Endothelial cell (in vitro differentiated cells): ENCODE results near the gene TYW1. TPM values are rescaled to one million over a fixed set of nuclear protein-coding genes. Genes with fewer than 3 reads are reported as not detected.
"Not testable (repeated sequence)": the region's sequence is repeated elsewhere in the genome, so short reads cannot be mapped to it uniquely, and the experiment has no call there.

Source experiments
- DNase-seq: peaks from one replicate; pipeline ENCODE4 v3.0.0; 2021; ENCODE audit warnings: low spot score
- H3K27ac Mint-ChIP-seq: one replicate; pipeline ENCODE4 v1.8.0; 2021; ENCODE audit warnings: mixed read lengths, inconsistent platforms; ENCODE audit not compliant: unreplicated experiment
- H3K27me3 Mint-ChIP-seq: one replicate; pipeline ENCODE4 v1.8.0; 2021; ENCODE audit warnings: mild to moderate bottlenecking, moderate library complexity, mixed read lengths, inconsistent platforms; ENCODE audit not compliant: unreplicated experiment
- H3K36me3 Mint-ChIP-seq: one replicate; pipeline ENCODE4 v1.8.0; 2021; ENCODE audit warnings: mild to moderate bottlenecking, low read depth, mixed read lengths, inconsistent platforms; ENCODE audit not compliant: unreplicated experiment
- H3K4me1 Mint-ChIP-seq: one replicate; pipeline ENCODE4 v1.8.0; 2021; ENCODE audit warnings: mild to moderate bottlenecking, mixed read lengths, inconsistent platforms; ENCODE audit not compliant: unreplicated experiment
- H3K4me3 Mint-ChIP-seq: one replicate; pipeline ENCODE4 v1.8.0; 2021; ENCODE audit warnings: mild to moderate bottlenecking, mixed read lengths, inconsistent platforms; ENCODE audit not compliant: unreplicated experiment
- H3K9me3 Mint-ChIP-seq: one replicate; pipeline ENCODE4 v1.8.0; 2021; ENCODE audit warnings: mixed read lengths, inconsistent platforms; ENCODE audit not compliant: unreplicated experiment
- CTCF ChIP-seq: fragments of 200-600 bp; sonication (generic); IDR thresholded peaks from one replicate; pipeline ENCODE4 v1.5.0; 2021; ENCODE audit warnings: antibody characterized with exemption; ENCODE audit not compliant: unreplicated experiment
- total RNA-seq: library from RNA; stranded (reverse); fragmentation: NEBNext Ultra II Directional; extraction: Animal tissue kit (Norgen Biotek cat#: 25700); gene quantifications from one replicate; pipeline ENCODE4 v1.2.1, GENCODE V29; 2021; ENCODE audit not compliant: unreplicated experiment

Gene TYW1
- total RNA-seq, 1 donor from 2014 or later, result 12.8 TPM

DNA sequence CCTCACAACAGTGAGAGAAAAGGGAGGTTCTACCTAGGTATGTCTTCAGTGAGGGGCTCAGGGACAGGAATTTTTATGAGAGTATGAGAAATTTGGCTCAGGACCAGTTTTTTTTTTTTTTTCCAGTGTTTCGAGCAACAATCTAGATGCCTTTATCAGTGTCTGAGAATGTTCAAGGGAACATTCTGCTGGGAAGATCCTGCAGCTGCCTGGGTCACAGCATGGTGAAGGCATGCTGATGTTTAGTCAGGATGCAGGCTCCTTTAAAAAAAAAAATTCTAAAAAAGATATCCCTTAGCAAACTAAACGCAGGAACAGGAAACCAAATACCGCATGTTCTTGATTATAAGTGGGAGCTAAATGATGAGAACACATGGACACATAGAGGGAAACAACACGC is 32.2 kb upstream of the TYW1 start:
- H3K27me3 Mint-ChIP-seq, result peaks cover 10% of the 10 kb centered on the region
- TF ChIP-seq CTCF, result no peak
- H3K36me3 Mint-ChIP-seq, result peaks cover 19% of the 10 kb centered on the region
- DNase-seq, result no peak
- peak overlapping the region; percentile 53 for H3K4me3 Mint-ChIP-seq
- no peaks in the 10 kb centered on the region for H3K9me3 Mint-ChIP-seq
- H3K4me1 Mint-ChIP-seq, result no peaks in the 10 kb centered on the region
- H3K27ac Mint-ChIP-seq, result no peak overlapping the region

DNA sequence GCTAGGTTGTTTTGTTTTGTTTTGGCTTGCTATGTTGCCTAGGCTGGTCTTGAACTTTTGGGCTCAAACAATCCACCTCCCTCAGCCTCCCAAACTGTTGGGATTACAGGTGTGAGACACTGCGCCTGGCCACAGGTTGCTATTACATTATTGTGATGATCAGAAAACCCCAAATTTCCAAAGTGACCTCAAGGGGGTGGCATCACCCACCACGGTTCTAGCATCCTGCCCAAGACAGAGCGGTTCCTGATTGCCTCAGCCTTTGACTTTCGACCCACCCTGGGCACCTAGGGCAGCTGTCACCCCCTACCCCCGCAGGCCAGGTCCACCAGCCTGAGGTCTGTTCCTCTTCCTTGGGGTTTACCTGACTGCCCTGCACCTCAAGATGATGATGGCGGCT is 29.6 kb upstream of the TYW1 start:
- Mint-ChIP-seq H3K27me3 (peaks cover 10% of the 10 kb centered on the region), H3K4me3 (no peak overlapping the region), H3K36me3 (peaks cover 15% of the 10 kb centered on the region), H3K9me3 (no peaks in the 10 kb centered on the region), H3K4me1 (no peaks in the 10 kb centered on the region), H3K27ac (no peak overlapping the region)
- TF ChIP-seq CTCF, result no peak
- DNase-seq, result no peak

GRCh38 chr7:66969001-66969400 is 27.6 kb upstream of the TYW1 start:
- not testable (repeated sequence) for H3K4me1 Mint-ChIP-seq, DNase-seq, H3K9me3 Mint-ChIP-seq, H3K4me3 Mint-ChIP-seq, H3K27ac Mint-ChIP-seq
- peaks cover 10% of the 10 kb centered on the region for H3K27me3 Mint-ChIP-seq
- peaks cover 12% of the 10 kb centered on the region for H3K36me3 Mint-ChIP-seq

DNA sequence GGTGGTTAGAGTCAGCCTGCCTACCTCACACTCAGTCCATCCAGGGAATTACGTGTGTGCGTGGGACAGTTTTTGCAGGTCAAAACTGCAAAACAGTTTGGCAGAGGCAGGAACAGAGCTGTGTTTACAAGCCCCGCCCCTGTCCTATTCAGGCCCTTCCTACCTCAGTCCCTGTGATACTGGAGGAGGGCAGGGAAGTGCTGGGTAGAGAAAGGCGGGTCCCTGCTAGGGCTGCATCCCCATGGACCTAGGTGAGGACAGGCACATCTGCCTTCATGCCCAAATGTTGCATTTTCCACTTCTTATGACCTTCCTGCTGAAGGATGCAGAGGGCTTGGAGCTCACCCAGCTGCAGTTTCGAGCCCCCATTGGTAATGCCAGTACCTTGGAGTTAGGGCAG is 26.3 kb upstream of the TYW1 start:
- Mint-ChIP-seq H3K27me3 (peaks cover 13% of the 10 kb centered on the region), H3K4me1 (no peaks in the 10 kb centered on the region), H3K4me3 (no peak overlapping the region), H3K9me3 (no peaks in the 10 kb centered on the region), H3K36me3 (peaks cover 10% of the 10 kb centered on the region), H3K27ac (no peak overlapping the region)
- no peak for DNase-seq
- no peak for TF ChIP-seq CTCF

DNA sequence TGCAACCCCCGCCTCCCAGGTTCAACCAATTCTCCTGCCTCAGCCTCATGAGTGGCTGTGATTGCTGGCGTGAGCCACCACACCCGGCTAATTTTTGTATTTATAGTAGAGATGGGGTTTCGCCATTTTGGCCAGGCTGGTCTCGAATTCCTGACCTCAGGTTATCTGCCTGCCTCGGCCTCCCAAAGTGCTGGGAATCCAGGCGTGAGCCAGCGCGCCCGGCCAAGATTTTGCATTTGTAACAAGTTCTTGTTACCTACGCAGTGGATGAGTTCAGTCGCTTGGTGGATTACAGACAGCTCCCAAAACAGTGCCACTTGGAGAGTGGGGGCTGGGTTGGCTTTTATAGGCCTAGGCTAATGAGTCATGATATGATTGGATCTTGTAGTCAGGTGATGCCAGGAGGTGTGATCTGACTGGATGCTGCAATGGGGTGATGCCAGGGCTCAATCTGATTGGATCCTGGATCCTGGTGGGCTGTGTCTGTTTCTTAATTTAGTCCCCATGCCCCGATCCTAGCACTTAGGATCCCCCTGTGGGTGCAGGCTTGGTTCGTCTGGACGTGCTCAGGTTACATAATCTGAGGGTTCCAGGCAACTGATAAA is 21.5 kb upstream of the TYW1 start:
- no peak for DNase-seq
- Mint-ChIP-seq H3K9me3 (peaks cover 4% of the 10 kb centered on the region), H3K4me3 (no peak overlapping the region), H3K27ac (no peak overlapping the region), H3K27me3 (peaks cover 3% of the 10 kb centered on the region), H3K36me3 (peaks cover 9% of the 10 kb centered on the region), H3K4me1 (no peaks in the 10 kb centered on the region)
- no peak for TF ChIP-seq CTCF

- H3K27me3 Mint-ChIP-seq, H3K4me1 Mint-ChIP-seq, H3K4me3 Mint-ChIP-seq, H3K27ac Mint-ChIP-seq, H3K9me3 Mint-ChIP-seq, DNase-seq: not testable (repeated sequence)
- H3K36me3 Mint-ChIP-seq, result peaks cover 12% of the 10 kb centered on the region
Observed at GRCh38 chr7:66978312-66978711, 18.3 kb upstream of the TYW1 start.

DNA sequence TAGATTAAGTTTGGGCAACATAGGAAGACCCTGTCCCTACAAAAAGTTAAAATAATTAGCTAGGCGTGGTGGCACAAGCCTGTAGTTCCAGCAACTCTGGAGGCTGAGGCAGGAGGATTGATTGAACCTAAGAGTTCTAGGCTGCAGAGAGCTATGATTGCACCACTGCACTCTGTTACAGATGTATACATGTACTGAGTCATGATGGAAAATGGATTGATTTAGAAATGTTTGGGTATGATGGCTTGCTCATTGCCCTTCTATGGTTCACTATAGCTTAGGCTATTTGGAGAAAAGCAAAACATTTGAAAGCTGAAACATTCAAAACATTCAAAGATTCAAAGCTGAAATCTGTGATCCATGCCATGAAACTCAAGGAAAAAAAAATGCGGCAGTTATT is 17.6 kb upstream of the TYW1 start:
- H3K4me1 Mint-ChIP-seq, H3K9me3 Mint-ChIP-seq, H3K27ac Mint-ChIP-seq, H3K27me3 Mint-ChIP-seq, DNase-seq: not testable (repeated sequence)
- Mint-ChIP-seq H3K36me3 (peaks cover 12% of the 10 kb centered on the region), H3K4me3 (peak overlapping the region; percentile 11)

DNA sequence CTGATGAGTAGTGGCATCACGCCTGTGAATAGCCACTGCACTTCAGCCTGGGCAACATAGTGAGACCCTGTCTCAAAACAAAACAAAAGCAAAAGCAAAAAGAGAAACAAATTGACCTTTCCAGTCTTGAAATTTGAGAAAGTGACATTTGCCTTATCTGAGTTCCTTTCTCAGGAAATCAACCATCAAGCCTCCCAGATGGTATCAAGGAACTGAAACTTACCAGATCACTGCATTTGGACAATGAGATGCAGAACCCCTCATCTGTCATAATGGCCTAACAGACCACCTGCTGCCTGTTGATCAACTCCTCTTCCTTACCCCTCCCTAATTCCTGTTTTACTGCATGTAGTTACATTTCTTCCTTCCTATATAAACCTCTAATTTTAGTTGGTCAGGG is 16.3 kb upstream of the TYW1 start:
- not testable (repeated sequence) for H3K27me3 Mint-ChIP-seq
- H3K4me3 Mint-ChIP-seq, result peak overlapping the region; percentile 3

DNA sequence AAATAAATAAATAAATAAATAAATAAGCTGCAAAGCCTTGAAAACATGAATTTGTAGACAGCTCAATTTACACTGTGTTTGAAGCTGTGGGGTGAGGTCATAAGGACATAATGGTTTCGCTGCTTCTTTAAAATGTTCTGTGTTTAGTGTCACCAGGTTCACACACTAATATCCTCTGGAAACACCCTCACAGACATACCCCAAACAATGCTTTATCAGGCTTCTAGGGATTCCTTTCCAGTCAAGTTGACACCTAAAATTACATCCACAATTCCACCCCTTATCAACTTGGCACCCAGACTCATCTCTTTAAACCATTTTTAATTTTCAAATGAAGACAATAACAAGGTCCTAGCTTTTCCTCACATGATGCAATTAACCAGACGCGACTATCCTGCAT is 7.1 kb upstream of the TYW1 start:
- not testable (repeated sequence) for H3K4me3 Mint-ChIP-seq, H3K27ac Mint-ChIP-seq, DNase-seq, H3K9me3 Mint-ChIP-seq, H3K27me3 Mint-ChIP-seq, H3K4me1 Mint-ChIP-seq
- H3K36me3 Mint-ChIP-seq, result peaks cover 19% of the 10 kb centered on the region

More for the DNA sequence above, 16.3 kb upstream of the TYW1 start:
- DNase-seq, H3K9me3 Mint-ChIP-seq, H3K36me3 Mint-ChIP-seq, H3K4me1 Mint-ChIP-seq: not testable (repeated sequence)
- peak overlapping the region; percentile 1 for H3K27ac Mint-ChIP-seq
